ENCODE data around the gene GSAP.
A peak's percentile ranks its signal among the peaks of the same experiment; 100 is the strongest.

The GSAP gene

DNA sequence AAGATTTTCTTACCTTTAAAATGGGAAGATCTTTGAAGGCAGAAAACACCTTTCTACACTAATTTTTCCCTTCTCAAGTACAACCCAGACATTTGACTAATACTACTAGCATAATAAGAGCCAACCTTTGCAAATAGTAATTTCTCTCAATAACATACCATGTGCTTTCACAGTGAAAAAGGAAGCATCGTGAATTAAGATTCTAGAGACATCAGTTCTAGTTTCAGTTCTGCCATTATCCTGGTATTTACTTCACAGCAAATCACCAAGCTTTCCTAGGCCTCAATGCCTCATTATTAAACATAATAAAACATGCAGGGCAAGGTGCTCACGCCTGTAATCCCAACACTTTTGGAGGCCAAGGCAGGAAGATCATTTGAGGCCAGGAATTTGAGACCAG lies 24.9 kb downstream of the GSAP start:
- Histone ChIP-seq H3F3A (ENCODE audit: insufficient read depth, low read length) (no peaks in the 10 kb centered on the region), H3K4me2 (ENCODE audit: low read length) (no peak overlapping the region), H3K9ac (ENCODE audit: low read length) (no peak overlapping the region), H3K9me2 (ENCODE audit: low read depth, low read length) (no peaks in the 10 kb centered on the region), H3K79me2 (ENCODE audit: insufficient read depth, low read length) (no peaks in the 10 kb centered on the region), H3K27me3 (ENCODE audit: insufficient read depth, low read length) (no peaks in the 10 kb centered on the region), H3K36me3 (ENCODE audit: insufficient read depth, low read length) (no peaks in the 10 kb centered on the region), H3K4me1 (ENCODE audit: insufficient read depth, low read length, severe bottlenecking) (peaks cover 16% of the 10 kb centered on the region), H3K27ac (ENCODE audit: low read depth, low read length, poor library complexity, severe bottlenecking) (no peak overlapping the region), H2AFZ (ENCODE audit: low read length) (0 out of 2 replicates have a peak overlapping the region, but pooled peaks have one; percentile 5), H4K20me1 (ENCODE audit: insufficient read depth, low read length) (no peaks in the 10 kb centered on the region), H3K9me3 (ENCODE audit: low read length) (no peaks in the 10 kb centered on the region), H3K4me3 (ENCODE audit: low read depth, low read length, poor library complexity, severe bottlenecking) (no peak overlapping the region)
- no peak for TF ChIP-seq EZH2 (IDR thresholded peaks at IDR 0.05; ENCODE audit: borderline replicate concordance, low read length)
- TF ChIP-seq, protein P1, sequence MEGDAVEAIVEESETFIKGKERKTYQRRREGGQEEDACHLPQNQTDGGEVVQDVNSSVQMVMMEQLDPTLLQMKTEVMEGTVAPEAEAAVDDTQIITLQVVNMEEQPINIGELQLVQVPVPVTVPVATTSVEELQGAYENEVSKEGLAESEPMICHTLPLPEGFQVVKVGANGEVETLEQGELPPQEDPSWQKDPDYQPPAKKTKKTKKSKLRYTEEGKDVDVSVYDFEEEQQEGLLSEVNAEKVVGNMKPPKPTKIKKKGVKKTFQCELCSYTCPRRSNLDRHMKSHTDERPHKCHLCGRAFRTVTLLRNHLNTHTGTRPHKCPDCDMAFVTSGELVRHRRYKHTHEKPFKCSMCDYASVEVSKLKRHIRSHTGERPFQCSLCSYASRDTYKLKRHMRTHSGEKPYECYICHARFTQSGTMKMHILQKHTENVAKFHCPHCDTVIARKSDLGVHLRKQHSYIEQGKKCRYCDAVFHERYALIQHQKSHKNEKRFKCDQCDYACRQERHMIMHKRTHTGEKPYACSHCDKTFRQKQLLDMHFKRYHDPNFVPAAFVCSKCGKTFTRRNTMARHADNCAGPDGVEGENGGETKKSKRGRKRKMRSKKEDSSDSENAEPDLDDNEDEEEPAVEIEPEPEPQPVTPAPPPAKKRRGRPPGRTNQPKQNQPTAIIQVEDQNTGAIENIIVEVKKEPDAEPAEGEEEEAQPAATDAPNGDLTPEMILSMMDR (IDR thresholded peaks at IDR 0.05; ENCODE audit: low read length), result no peak

DNA sequence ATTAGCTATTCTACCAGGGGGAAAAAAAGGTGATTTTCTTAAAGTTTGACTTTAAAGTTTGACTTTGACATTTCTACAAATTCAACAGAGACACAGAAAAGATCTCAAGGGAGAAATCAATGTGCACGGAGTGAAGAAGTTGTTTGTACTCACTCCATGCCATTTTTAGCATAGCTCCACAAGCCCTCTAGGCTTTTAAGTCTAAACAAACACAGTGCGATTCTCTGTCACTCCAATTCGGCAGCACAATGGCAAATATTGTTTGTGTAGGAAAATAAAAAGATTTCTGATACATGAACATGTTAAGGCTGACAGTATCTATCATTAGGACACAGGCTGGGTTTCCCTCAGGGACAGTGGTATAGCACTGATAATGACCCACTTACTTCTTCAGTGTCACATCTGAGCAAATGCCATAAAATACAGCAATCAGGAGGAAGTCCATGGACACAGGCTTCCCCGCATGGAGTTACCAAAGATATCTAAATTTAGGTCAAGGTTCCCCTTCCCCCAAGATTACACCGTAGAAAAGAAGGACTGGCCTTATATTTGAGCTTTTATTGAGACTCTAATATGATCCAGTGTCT lies 28.0 kb downstream of the GSAP start:
- TF ChIP-seq, protein P1 (IDR thresholded peaks at IDR 0.05; ENCODE audit: low read length), result no peak
- TF ChIP-seq EZH2 (IDR thresholded peaks at IDR 0.05; ENCODE audit: borderline replicate concordance, low read length), result no peak

DNA sequence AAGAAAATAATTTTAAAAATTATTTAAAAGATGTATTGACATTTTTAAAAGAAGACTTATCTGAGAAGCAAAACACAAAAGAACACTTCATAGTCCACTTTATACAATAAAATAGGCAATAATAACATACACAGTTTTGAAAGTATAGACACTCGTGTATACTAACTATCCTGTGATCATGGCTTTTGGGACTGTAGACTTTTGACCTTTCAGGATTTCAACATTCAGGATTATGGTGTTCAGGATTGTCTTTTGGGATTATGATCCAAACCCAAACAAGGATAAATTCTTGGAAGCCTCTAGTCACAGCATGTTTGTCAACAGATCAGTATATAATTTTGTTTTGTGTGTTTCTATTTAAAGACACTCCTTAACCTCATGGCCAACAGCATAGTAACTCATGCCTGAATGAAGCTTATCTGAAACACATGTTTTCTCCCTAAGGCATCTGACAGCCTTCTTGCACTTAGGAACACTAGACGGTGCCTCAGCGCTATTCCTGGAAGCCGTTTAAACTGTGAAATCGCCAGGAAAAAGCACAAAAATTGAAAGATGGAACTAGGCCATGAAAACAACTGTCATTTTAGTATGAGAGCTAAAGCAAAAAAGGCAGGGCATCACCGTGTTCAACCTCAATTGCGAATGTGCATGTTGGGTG lies 29.9 kb downstream of the GSAP start:
- H3K36me3 ChIP-seq (ENCODE audit: insufficient read depth, low read length), result no peaks in the 10 kb centered on the region
- H4K20me1 ChIP-seq (ENCODE audit: insufficient read depth, low read length), result no peaks in the 10 kb centered on the region
- H3K27me3 ChIP-seq (ENCODE audit: insufficient read depth, low read length), result no peaks in the 10 kb centered on the region
- H3K4me2 ChIP-seq (ENCODE audit: low read length), result no peak overlapping the region
- no peak overlapping the region for H3K4me3 ChIP-seq (ENCODE audit: low read depth, low read length, poor library complexity, severe bottlenecking)
- H2AFZ ChIP-seq (ENCODE audit: low read length), result no peak overlapping the region
- no peaks in the 10 kb centered on the region for H3K9me2 ChIP-seq (ENCODE audit: low read depth, low read length)
- peaks cover 10% of the 10 kb centered on the region for H3K4me1 ChIP-seq (ENCODE audit: insufficient read depth, low read length, severe bottlenecking)
- H3F3A ChIP-seq (ENCODE audit: insufficient read depth, low read length), result no peaks in the 10 kb centered on the region
- no peaks in the 10 kb centered on the region for H3K79me2 ChIP-seq (ENCODE audit: insufficient read depth, low read length)
- no peak for TF ChIP-seq EZH2 (IDR thresholded peaks at IDR 0.05; ENCODE audit: borderline replicate concordance, low read length)
- TF ChIP-seq, protein P1 (IDR thresholded peaks at IDR 0.05; ENCODE audit: low read length), result no peak
- no peak overlapping the region for H3K9ac ChIP-seq (ENCODE audit: low read length)
- no peak overlapping the region for H3K27ac ChIP-seq (ENCODE audit: low read depth, low read length, poor library complexity, severe bottlenecking)
- no peaks in the 10 kb centered on the region for H3K9me3 ChIP-seq (ENCODE audit: low read length)

More for the DNA sequence above, 28.0 kb downstream of the GSAP start:
- Histone ChIP-seq H3K36me3 (ENCODE audit: insufficient read depth, low read length) (no peaks in the 10 kb centered on the region), H4K20me1 (ENCODE audit: insufficient read depth, low read length) (no peaks in the 10 kb centered on the region), H3K9ac (ENCODE audit: low read length) (no peak overlapping the region), H3K4me2 (ENCODE audit: low read length) (no peak overlapping the region), H3K9me2 (ENCODE audit: low read depth, low read length) (no peaks in the 10 kb centered on the region), H2AFZ (ENCODE audit: low read length) (no peak overlapping the region), H3K27me3 (ENCODE audit: insufficient read depth, low read length) (no peaks in the 10 kb centered on the region), H3K4me3 (ENCODE audit: low read depth, low read length, poor library complexity, severe bottlenecking) (no peak overlapping the region), H3K9me3 (ENCODE audit: low read length) (no peaks in the 10 kb centered on the region), H3F3A (ENCODE audit: insufficient read depth, low read length) (no peaks in the 10 kb centered on the region), H3K27ac (ENCODE audit: low read depth, low read length, poor library complexity, severe bottlenecking) (no peak overlapping the region), H3K4me1 (ENCODE audit: insufficient read depth, low read length, severe bottlenecking) (peaks cover 16% of the 10 kb centered on the region), H3K79me2 (ENCODE audit: insufficient read depth, low read length) (no peaks in the 10 kb centered on the region)

Data from OCI-LY1 (cell line).